ENCODE measurements around the gene JAK3. TPM values are rescaled to one million over a fixed set of nuclear protein-coding genes. Genes with fewer than 3 reads are reported as not detected.
A peak's percentile ranks its signal among the peaks of the same experiment; 100 is the strongest.

Gene JAK3
- total RNA-seq, 1 donor from 2014 or later, result 1.6 TPM

DNA sequence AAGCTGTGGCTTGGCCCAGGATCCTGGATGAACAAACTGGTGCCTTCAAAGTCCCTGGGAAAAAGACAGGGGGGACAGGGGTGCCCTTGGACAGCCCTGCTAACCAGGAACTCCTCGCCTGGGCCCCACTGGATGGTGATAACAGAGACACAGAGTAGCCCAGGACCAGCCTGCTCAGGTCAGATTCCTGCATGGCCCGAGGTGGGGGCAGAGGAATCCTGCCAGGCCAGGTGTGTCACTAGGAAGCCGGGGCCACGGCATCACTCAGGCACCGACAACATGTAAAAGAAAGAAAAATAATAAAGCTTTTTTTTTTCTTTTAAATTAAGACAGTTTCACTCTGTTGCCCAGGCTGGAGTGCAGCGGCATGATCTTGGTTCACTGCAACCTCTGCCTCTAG lies 6.3 kb upstream of the JAK3 start:
- no peak overlapping the region for H3K27ac Mint-ChIP-seq (ENCODE audit: unreplicated experiment)
- no peaks in the 10 kb centered on the region for H3K36me3 Mint-ChIP-seq (ENCODE audit: unreplicated experiment)
- no peaks in the 10 kb centered on the region for H3K27me3 Mint-ChIP-seq (ENCODE audit: unreplicated experiment)
- TF ChIP-seq, protein P1, sequence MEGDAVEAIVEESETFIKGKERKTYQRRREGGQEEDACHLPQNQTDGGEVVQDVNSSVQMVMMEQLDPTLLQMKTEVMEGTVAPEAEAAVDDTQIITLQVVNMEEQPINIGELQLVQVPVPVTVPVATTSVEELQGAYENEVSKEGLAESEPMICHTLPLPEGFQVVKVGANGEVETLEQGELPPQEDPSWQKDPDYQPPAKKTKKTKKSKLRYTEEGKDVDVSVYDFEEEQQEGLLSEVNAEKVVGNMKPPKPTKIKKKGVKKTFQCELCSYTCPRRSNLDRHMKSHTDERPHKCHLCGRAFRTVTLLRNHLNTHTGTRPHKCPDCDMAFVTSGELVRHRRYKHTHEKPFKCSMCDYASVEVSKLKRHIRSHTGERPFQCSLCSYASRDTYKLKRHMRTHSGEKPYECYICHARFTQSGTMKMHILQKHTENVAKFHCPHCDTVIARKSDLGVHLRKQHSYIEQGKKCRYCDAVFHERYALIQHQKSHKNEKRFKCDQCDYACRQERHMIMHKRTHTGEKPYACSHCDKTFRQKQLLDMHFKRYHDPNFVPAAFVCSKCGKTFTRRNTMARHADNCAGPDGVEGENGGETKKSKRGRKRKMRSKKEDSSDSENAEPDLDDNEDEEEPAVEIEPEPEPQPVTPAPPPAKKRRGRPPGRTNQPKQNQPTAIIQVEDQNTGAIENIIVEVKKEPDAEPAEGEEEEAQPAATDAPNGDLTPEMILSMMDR (IDR thresholded peaks at IDR 0.05), result no peak
- no peak for DNase-seq (ENCODE audit: extremely low spot score, unreplicated experiment)
- H3K9me3 Mint-ChIP-seq (ENCODE audit: unreplicated experiment), result no peaks in the 10 kb centered on the region
- H3K4me3 Mint-ChIP-seq (ENCODE audit: unreplicated experiment), result no peak overlapping the region
- H3K4me1 Mint-ChIP-seq (ENCODE audit: unreplicated experiment), result peaks cover 12% of the 10 kb centered on the region

GRCh38 chr19:17848595-17849292 lies 962 bp upstream of the JAK3 start:
- Mint-ChIP-seq H3K9me3 (ENCODE audit: unreplicated experiment) (no peaks in the 10 kb centered on the region), H3K27ac (ENCODE audit: unreplicated experiment) (peak overlapping the region; percentile 56), H3K4me3 (ENCODE audit: unreplicated experiment) (no peak overlapping the region), H3K36me3 (ENCODE audit: unreplicated experiment) (no peaks in the 10 kb centered on the region), H3K27me3 (ENCODE audit: unreplicated experiment) (no peaks in the 10 kb centered on the region), H3K4me1 (ENCODE audit: unreplicated experiment) (peaks cover 8% of the 10 kb centered on the region)
- TF ChIP-seq, protein P1 (IDR thresholded peaks at IDR 0.05), result no peak
- DNase-seq (ENCODE audit: extremely low spot score, unreplicated experiment), result no peak

DNA sequence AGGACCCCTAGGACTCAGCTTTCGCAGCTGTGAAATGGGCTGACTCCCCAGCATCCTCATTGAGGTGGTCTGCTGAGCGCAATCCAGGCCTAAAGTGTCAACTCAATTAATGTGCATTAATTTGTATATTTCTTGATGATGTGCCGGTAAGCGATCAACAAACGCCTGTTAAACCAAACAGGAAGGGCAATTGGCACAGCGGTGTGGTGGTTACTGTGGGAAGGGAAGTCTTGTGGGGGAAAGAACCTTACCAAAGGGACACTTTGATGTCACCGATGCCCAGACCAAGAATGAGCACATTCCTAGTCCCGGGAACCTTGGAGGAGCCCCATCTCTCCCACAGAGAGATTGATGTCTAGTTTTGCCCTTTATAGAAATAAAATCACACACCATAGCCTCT lies 1.6 kb downstream of the JAK3 start:
- no peak overlapping the region for H3K27ac Mint-ChIP-seq (ENCODE audit: unreplicated experiment)
- TF ChIP-seq, protein P1 (IDR thresholded peaks at IDR 0.05), result no peak

GRCh38 chr19:17843908-17844490 lies 3.8 kb downstream of the JAK3 start:
- Mint-ChIP-seq H3K9me3 (ENCODE audit: unreplicated experiment) (no peaks in the 10 kb centered on the region), H3K27me3 (ENCODE audit: unreplicated experiment) (peaks cover 7% of the 10 kb centered on the region), H3K27ac (ENCODE audit: unreplicated experiment) (no peak overlapping the region), H3K4me3 (ENCODE audit: unreplicated experiment) (no peak overlapping the region), H3K36me3 (ENCODE audit: unreplicated experiment) (no peaks in the 10 kb centered on the region), H3K4me1 (ENCODE audit: unreplicated experiment) (peaks cover 11% of the 10 kb centered on the region)
- no peak for DNase-seq (ENCODE audit: extremely low spot score, unreplicated experiment)
- TF ChIP-seq, protein P1 (IDR thresholded peaks at IDR 0.05), result no peak

More for the DNA sequence above, 1.6 kb downstream of the JAK3 start:
- Mint-ChIP-seq H3K4me1 (ENCODE audit: unreplicated experiment) (peaks cover 16% of the 10 kb centered on the region), H3K4me3 (ENCODE audit: unreplicated experiment) (no peak overlapping the region), H3K9me3 (ENCODE audit: unreplicated experiment) (no peaks in the 10 kb centered on the region), H3K27me3 (ENCODE audit: unreplicated experiment) (no peaks in the 10 kb centered on the region), H3K36me3 (ENCODE audit: unreplicated experiment) (no peaks in the 10 kb centered on the region)
- DNase-seq (ENCODE audit: extremely low spot score, unreplicated experiment), result no peak

GRCh38 chr19:17843292-17843827 lies 4.4 kb downstream of the JAK3 start:
- Mint-ChIP-seq H3K36me3 (ENCODE audit: unreplicated experiment) (no peaks in the 10 kb centered on the region), H3K27me3 (ENCODE audit: unreplicated experiment) (peaks cover 10% of the 10 kb centered on the region), H3K4me3 (ENCODE audit: unreplicated experiment) (no peak overlapping the region), H3K9me3 (ENCODE audit: unreplicated experiment) (no peaks in the 10 kb centered on the region), H3K4me1 (ENCODE audit: unreplicated experiment) (peaks cover 11% of the 10 kb centered on the region), H3K27ac (ENCODE audit: unreplicated experiment) (no peak overlapping the region)
- no peak for DNase-seq (ENCODE audit: extremely low spot score, unreplicated experiment)
- TF ChIP-seq, protein P1 (IDR thresholded peaks at IDR 0.05), result no peak

Measured in osteocyte (in vitro differentiated cells).